ENCODE results near the gene SLC1A2. TPM values are rescaled to one million over a fixed set of nuclear protein-coding genes. Genes with fewer than 3 reads are reported as not detected.

Gene SLC1A2
- total and polyA plus RNA-seq, 2 experiments from 2014 or later = 0.70 to 2.8 TPM

- TF ChIP-seq ZNF462 (CRISPR knock-in tag; IDR thresholded peaks at IDR 0.05) = no peak
Observed at GRCh38 chr11:35293699-35294098, 125.7 kb downstream of the SLC1A2 start (continued).

DNA sequence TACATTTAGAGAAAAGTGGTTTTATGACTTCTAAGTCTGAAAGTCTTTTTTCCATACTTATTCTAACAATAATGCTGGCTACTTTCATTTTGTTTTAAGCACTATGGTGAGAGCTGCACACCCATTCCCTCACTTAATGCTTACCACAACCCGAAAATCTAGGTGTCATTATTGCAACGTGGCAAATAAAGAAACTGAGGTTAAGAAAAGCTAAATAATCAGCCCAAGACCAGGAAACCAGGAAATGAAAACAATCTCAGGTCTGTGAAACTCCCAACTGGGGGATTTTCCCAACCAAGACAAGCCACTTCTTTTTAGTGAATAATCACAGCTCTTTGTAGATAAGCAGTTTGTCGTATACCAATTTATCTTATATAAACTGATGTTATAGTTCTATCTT lies 126.3 kb downstream of the SLC1A2 start:
- Mint-ChIP-seq H3K9me3 (no peaks in the 10 kb centered on the region), H3K27ac (no peak overlapping the region), H3K4me1 (0 out of 3 replicates have a peak, but pooled peaks cover 3% of the 10 kb centered on the region), H3K36me3 (ENCODE audit: low read depth) (no peaks in the 10 kb centered on the region), H3K27me3 (ENCODE audit: insufficient read depth, low read depth, poor library complexity) (no peaks in the 10 kb centered on the region), H3K4me3 (no peak overlapping the region)
- H3K79me2 ChIP-seq (replicated peaks; ENCODE audit: insufficient read depth) = no peaks in the 10 kb centered on the region
- no peaks in the 10 kb centered on the region for H3K27me3 ChIP-seq (ENCODE audit: insufficient read depth)
- H3K4me2 ChIP-seq = no peak overlapping the region
- no peak for DNase-seq (ENCODE audit: low spot score)
- no peak for ATAC-seq
- 0 out of 2 replicates have a peak, but pooled peaks cover 18% of the 10 kb centered on the region for H3K9me2 ChIP-seq (ENCODE audit: insufficient read depth)
- H3K36me3 ChIP-seq (ENCODE audit: insufficient read depth) = no peaks in the 10 kb centered on the region
- TF ChIP-seq ZNF114 (CRISPR knock-in tag; IDR thresholded peaks at IDR 0.05) (no peak), JUNB (IDR thresholded peaks at IDR 0.05; ENCODE audit: unreplicated experiment) (no peak), ZNF462 (CRISPR knock-in tag; IDR thresholded peaks at IDR 0.05) (no peak), STAT1 (IDR thresholded peaks at IDR 0.05; ENCODE audit: unreplicated experiment) (no peak), CREB1 (CRISPR knock-in tag; IDR thresholded peaks at IDR 0.05; ENCODE audit: low read depth) (no peak), EZH2phosphoT487 (IDR thresholded peaks at IDR 0.05; ENCODE audit: unreplicated experiment) (no peak), POLR2AphosphoS5 (IDR thresholded peaks at IDR 0.05; ENCODE audit: low read depth) (no peak), ETS1 (IDR thresholded peaks at IDR 0.05) (no peak), NANOG (IDR thresholded peaks at IDR 0.05; ENCODE audit: borderline replicate concordance) (no peak)
- H2AFZ ChIP-seq = no peak overlapping the region
- H3K4me3 ChIP-seq = no peak overlapping the region
- no peaks in the 10 kb centered on the region for H4K20me1 ChIP-seq (replicated peaks; ENCODE audit: insufficient read depth)
- no peaks in the 10 kb centered on the region for H3F3A ChIP-seq (replicated peaks; ENCODE audit: low read depth)
- no peaks in the 10 kb centered on the region for H3K4me1 ChIP-seq (ENCODE audit: insufficient read depth)
- H3K27ac ChIP-seq (ENCODE audit: low read depth) = no peak overlapping the region

Data from GM23338 (cell line).